Hematopoietic multipotent progenitor cell treated with erythropoietin and hydrocortisone succinate and interleukin-3 and kit ligand, for 8 days (in vitro differentiated cells): Measurements from ENCODE around the gene HSPE1.
"Not testable (repeated sequence)": the region's sequence is repeated elsewhere in the genome, so short reads cannot be mapped to it uniquely, and the experiment has no call there.

Source experiments
- DNase-seq: peaks from one replicate; pipeline ENCODE4 v3.0.0-alpha.2; 2015

The HSPE1 gene

DNA sequence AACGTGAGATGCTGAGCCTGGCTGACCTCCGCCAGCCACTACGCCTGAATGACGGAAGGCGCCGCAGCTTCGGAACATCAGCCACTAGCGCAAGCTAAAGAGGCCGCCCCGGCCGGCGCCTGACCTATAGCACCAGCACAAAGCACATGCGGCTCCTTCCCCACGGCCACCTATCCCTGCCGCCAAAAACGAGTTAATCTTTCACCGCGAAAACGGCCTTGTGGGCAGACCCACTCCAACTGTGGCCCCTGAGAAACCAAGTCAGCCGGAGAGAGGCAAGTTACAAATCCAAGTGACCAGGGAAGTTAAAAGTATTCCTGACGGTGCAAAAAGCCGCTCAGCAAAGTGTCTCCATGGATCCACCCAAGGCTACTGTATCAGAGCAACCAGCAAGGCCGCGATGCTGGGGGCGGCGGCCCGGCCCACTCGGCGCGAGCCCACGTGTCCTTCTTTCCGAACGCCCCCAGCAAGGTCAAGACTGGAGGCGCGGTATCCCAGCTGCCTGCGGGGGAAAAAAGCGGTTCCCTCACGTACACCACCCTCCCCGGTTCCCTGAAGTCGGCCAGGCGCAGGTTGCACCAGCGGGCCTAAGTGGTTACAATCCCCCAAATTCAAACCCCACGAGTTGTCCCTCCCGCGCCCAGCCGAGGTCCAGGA lies 1.1 kb upstream of the HSPE1 start:
- DNase-seq, result peak; percentile 58

DNA sequence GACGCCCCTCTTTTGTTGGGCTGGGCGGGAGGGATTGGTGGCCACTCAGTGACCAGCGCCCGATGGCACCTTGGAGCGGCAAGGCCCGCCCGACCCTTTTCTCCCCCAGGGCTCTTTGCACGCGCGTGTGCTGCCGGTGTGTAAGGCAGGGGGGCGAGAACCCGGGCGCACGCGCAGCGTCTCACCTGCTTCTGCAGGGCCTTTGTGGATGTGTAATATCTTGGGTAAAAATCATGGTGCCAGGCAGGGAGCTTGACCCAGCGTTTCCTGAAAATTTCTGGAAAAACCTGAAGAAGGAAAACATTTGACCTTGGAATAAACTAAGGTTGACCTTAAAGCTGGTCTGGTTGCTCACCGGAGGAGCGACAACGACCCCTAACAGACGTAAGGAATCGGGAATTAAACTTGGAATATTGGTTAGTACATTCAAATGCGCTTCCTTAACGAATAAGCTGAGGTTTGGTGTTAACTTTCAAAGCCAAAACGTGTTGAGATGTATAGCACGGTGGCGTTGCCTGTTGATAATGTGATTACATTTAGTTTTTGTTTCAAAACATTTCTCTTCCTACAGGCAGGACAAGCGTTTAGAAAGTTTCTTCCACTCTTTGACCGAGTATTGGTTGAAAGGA lies 438 bp downstream of the HSPE1 start:
- no peak for DNase-seq

DNA sequence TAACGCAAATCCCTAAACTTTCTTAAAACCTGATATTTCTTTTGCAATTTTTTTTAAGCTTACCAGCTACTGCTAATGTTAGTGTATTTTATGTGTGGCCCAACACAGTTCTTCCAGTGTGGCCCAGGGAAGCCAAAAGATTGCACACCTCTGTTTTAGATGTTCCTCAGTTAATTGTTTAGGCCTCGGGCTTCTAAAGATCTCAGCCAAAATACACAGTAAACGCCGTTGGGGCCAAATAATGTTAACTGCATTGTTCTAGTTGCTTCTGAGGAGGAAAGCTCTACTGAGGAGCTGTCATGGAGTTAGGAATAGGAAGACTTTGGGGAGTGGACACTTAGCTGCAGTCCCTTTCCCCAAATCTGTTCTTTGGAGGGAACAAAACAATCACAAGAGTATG lies 2.0 kb downstream of the HSPE1 start:
- no peak for DNase-seq

DNA sequence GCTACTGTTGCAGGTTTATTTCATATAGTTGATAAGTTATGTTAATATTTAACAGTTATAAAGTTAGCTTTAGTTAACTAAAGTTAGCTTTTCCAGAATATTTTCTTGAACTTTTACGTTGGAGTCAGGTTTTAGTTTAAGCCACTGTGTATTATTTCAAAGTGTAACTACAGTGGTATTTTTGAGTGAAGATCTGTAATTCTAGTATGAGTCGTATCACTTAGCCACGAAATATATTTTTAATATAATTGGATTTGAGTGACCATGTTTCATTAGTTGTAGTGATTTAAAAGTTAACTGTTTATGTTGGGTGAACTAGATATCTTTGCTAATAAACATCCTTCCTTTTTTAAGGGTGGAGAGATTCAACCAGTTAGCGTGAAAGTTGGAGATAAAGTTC lies 2.5 kb downstream of the HSPE1 start:
- DNase-seq, result no peak

DNA sequence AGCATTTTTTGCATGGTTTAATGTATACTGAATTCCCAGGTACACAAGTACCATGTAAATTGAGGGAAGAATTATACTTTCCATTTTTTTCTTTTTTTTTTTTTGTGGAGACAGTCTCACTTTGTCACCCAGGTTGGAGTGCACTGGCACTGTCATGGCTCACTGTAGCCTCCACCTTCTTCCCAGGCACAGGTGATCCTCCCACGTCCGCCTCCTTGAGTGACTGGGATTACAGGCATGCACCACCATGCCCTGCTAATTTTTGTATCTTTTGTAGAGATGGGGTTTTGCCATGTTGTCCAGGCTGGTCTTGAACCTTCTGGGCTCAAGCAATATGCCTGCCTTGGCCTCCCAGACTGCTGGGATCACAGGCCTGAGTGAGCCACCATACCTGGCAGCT lies 3.8 kb downstream of the HSPE1 start:
- DNase-seq, result no peak

DNA sequence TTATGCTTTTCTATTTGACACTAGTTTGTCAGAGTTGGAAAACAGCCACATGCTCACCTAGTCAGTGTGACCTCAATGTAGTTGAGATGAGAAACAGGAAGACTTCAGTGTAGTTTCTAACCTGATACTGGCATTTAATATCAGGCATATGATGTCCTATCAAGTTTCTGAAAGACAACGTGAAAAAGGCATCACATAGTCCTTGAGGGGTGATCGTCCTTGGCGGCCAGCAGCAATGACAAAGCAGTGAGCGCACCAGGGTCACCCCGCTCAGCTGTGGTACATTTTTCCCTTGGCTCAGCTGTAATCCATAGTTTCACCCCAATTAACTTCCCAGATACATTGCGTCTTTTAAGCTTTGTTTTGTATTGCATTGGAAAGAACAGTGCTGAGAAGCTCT lies 4.3 kb downstream of the HSPE1 start:
- no peak for DNase-seq

DNA sequence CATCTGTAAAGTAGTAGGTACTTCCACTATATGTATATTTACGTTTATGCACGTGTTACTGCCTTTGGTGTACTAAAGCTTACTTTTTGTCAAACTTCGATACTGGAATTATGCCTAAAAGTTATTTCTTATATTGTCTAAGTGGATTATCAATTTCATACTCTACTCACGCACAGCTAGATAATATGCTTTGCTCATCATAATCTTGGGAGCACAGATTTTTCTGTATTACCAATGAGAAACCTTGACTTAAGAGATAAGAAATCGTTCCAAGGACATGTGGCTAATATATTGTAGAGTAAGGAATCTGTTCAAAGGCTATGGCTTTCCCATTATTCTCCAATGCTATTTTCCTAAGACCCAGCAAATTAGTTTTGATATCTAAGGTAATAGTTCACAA lies 6.5 kb downstream of the HSPE1 start:
- no peak for DNase-seq

DNA sequence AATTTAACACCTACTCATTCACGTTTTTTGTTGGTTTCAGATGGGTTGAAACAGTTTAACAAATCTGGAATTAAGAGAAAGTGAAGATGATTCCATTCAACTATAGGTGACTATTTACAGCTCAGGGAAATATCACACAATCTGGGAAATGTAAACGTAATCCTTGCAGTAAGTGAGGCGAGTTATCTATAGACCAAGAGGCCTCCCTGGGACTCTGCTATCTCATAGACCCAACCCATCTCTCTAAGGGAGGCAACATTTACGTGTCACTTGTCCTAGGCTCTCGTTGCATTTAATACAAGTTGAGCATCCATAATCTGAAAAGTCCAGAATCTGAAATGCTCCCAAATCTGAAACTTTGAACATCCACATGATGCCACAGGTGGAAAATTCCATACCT lies 13.7 kb downstream of the HSPE1 start:
- peak; percentile 59 for DNase-seq

DNA sequence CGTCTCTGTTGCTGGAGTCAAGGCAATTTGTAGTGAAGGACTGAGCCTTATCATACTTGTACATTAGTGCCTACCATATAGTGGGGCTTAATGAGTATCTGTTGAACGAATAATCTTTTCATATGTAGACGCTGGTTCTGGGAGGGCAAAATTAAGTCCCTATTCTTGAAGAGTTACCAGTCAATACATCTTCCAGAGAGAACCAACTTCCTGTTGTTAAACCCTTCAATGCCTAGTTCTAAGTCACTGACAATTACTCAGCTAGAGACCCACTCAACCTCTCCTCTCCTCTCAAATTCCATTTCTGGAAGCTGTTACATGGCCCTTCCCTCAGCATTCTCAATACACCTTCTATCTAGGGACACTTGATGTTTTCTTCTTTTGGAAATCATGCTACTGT lies 14.6 kb downstream of the HSPE1 start:
- no peak for DNase-seq

DNA sequence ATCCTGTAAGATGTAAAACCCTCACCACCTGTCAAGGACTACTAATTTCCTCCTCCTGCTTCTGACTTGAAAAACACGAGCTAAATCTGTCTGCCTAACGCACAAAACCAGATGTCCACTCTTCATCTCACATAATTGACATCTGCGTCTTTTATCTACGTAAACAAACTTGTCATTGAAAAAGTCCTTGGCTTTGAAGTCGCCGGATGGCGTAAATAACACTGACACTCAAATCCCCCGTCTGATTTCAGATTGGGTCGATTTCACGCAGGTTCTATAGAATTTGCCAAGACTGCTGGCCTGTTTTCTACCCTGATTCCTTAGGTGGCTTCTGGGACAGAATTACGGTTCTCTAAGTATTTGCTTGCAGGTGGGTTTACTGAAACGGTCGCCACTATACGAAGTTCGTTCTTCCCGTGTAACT lies 15.1 kb downstream of the HSPE1 start:
- DNase-seq, result no peak

DNA sequence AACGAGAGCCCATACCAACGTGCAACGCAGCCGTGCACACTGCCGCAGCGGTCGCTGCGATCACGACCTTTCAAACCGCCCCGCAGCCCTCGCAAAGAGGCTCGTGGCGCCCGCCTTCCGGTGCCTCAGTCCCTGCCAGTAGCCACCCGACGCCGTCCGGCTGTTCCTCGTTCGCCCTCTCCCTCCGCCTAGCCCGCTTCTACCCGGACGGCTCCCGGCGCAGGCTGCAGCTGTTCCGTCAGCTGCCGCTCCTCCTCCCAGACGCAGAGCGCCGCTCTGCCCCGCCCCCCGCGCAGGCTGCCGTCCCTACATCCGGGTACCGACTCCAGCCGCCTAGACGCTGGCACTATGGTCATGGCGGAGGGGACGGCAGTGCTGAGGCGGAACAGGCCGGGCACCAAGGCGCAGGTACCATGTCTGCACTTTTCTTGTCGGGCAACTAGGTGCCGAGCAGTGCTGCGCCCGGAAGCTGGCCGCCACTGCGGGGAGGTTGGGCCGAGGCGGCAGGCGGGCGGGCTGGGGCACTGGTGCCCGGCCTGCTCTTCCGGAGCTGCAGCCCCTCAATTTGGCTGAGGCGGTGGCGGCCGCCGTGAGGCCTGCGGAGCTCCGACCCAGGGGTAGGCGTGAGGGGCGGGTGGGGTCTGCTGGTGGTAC lies 15.7 kb downstream of the HSPE1 start, which contains the start of gene MOB4:
TSS of gene MOB4 (plus strand) at position 328 of the 654 bp plus-strand sequence. CDS start at position 349, 21 bp downstream.
- peak; percentile 92 for DNase-seq

DNA sequence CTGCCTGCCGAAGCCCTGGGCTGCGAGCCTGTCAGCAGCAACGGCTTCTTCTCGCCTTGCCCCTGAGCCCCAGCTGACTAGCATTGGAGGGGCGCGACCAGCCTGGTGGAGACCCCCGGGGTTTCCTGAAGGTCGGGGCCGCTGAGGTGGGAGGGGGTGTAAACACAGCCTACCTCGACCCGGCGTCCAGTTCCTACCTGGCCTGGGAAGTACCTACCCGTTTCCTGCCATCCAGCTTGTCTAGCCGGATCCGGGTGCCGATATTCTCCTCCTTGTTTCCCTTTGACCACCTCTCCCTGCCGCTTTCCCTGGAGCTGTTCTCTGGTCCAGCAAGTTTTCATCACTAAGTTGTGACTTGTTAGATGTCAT lies 16.2 kb downstream of the HSPE1 start:
- no peak for DNase-seq

DNA sequence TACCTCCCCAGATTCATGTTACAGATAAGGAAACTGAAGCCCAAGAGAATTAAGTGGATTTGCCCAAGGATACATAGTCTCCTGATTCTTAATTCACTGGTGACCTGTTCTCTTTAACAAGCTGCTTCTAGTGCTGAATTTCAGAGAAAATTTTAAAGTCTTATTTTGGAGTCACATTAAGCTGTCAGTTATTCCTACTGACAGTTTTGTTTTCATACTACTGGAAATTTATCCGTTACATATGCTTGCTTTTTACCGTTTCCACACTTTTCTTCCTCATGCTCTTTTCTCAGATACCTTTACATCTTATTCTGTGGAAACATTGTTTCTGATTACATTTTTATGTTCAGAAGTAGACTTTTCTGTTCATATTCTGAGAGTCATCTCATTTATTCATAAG lies 17.0 kb downstream of the HSPE1 start:
- DNase-seq, result no peak

DNA sequence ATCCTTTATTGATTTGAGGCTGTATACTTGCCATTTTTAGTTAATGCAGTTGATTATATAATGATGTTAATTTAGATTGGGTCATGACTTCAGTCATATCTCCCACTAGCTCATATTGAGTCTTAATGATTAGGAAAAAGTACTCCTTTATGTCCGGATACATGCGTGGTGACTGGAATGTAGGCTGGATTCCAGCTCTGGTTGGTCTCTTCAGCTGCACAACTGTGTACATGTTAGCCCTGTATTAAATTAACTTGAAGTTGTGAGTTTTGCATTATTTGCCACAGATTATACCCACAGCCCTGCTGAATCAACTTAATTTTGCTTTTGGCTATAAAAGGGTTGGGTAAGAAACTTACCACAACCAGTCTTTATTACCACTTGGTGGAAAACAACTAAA lies 38.2 kb downstream of the HSPE1 start:
- no peak for DNase-seq

DNA sequence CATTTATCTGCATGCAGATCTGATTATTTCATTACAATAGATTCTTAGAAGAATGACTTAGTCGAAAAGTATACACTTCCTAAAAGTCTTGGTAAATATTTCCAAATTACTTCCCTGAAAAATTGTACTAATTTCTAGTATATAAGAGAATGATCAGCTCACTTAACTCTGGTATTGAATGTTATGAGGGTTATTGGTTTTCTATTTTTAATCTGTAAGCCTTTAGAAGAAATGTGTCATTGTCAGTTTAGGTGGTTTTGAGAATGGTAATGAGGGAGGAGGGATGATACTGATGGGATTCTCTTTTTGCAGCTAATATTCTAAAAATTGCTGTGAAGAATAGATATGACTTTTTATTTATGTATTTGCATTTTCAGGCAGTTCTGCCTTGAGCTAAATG lies 39.6 kb downstream of the HSPE1 start:
- no peak for DNase-seq

DNA sequence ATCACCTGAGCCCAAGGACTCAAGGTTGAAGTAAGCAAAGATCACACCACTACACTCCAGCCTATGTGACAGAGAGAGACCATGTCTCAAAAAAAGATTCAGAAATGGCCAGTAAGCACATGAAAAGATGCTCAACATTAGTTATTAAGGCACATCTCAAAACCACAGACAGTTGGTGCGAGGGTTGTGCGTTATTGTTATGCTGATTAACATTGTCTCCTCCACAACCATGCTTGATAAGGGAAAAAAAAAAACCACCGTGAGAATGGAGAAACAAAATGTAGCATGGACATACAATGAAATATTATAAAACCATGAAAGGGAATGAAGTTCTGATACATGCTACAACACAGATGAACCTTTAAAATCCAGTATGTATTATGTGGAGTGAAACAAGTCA lies 43.0 kb downstream of the HSPE1 start:
- DNase-seq, result peak; percentile 70

DNA sequence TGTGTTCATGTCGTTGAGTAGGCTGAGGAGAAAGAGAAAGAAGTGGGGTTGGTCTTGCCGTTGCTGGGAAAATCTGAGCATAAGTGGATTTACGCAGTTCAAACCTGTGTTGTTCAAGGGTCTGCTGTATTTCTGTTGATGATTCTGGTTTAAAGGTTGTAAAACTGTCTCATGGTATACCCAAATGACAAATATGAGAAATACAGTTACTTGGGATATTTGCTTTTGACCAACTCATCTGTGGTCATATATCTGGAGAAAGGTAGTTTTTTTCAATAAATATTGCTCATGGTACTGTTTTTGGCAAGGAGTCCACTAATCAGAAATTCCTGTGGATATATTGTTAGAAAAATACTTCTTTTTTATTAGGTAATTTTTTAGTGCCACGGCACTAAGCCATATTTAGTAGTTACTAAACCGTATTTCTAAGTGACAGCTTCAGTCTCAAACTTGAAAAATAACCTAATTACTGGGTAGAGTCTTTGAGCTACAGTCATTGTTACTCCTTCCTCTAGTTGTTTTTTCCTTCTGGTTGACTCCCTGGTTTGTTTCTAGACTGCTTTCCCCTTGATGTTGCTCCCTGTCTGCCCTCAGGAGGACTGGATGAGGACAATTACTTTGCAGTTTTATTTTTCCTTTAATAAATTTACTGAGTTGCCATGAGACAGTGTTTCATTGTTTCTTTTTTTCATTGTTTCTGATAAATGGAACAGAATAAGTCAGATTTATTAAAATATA lies 47.2 kb downstream of the HSPE1 start:
- no peak for DNase-seq

DNA sequence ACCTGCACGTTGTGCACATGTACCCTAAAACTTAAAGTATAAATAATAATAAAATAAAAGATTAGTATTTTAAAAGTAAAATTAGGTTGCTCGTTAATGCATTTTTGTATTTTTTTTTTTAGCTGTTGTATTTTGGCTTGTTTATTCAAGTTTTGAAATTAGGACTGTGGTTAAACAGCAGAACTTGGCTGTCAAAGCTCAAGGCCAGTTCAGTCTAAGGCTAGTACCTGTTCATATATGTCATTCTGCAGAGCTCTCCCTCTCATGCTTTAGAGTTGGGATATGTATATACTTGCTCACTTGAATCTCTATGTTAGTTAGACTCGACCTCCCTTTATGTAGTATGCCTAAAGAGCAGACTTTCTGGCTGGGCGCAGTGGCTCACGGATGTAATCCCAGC lies 48.4 kb downstream of the HSPE1 start:
- no peak for DNase-seq

DNA sequence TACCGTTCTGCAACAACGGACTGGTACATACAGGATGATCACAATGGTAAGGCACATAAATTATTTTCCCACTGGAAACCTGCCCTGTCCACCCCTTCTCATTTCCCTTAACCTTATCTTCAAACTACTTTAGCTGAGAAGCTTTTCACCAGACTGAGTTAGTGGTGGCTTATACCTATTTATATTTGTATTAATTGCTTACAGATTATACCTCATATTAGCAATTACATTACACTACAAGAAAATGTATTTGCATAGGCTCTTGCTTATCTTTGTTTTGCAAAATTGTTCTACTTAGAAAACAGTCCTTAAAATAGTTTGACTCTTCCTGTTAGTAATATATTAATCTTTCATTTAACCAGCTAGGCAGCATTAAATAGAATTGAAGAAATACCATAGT lies 51.1 kb downstream of the HSPE1 start:
- DNase-seq, result not testable (repeated sequence)
